Mesenchymal stem cell (in vitro differentiated cells and primary cell): ENCODE results near the gene BTBD7.

Experiments used
- DNase-seq: peaks from one replicate; pipeline ENCODE4 v3.0.0-alpha.2; 2013
- H2AFZ ChIP-seq: one replicate; pipeline ENCODE4 v1.6.1; 2013; ENCODE audit warnings: low read depth, mild to moderate bottlenecking, control low read depth, inconsistent platforms, low read length, moderate library complexity
- H2AK5ac ChIP-seq: 2 replicates; pipeline ENCODE4 v1.6.1; 2013; ENCODE audit warnings: low read length, moderate library complexity, mild to moderate bottlenecking, inconsistent platforms; ENCODE audit not compliant: severe bottlenecking
- H2BK120ac ChIP-seq: one replicate; pipeline ENCODE4 v1.6.1; 2013; ENCODE audit warnings: low read depth, mild to moderate bottlenecking, inconsistent platforms, low read length, moderate library complexity
- H2BK12ac ChIP-seq, 2 experiments: one replicate each; pipeline ENCODE4 v1.6.1; 2013; ENCODE audit warnings: inconsistent platforms in 2 of 2, low read length in 2 of 2, mild to moderate bottlenecking in 2 of 2, moderate library complexity in 2 of 2, control low read depth in 1 of 2
- H2BK15ac ChIP-seq: one replicate; pipeline ENCODE4 v1.6.1; 2013; ENCODE audit warnings: mild to moderate bottlenecking, low read depth, inconsistent platforms; ENCODE audit not compliant: poor library complexity, severe bottlenecking
- H2BK5ac ChIP-seq: 2 replicates; pipeline ENCODE4 v1.6.1; 2013; ENCODE audit warnings: low read depth, mild to moderate bottlenecking, low read length, control low read depth, inconsistent platforms; ENCODE audit not compliant: poor library complexity, severe bottlenecking
- H3K14ac ChIP-seq, 2 experiments: one replicate each; pipeline ENCODE4 v1.6.1; 2013; ENCODE audit warnings: inconsistent platforms in 2 of 2, low read length in 2 of 2, control low read depth in 1 of 2, mild to moderate bottlenecking in 1 of 2, moderate library complexity in 1 of 2
- H3K18ac ChIP-seq, 2 experiments: one replicate each; pipeline ENCODE4 v1.6.1; 2013; ENCODE audit warnings: inconsistent platforms in 2 of 2, low read length in 2 of 2, control low read depth in 1 of 2, low read depth in 1 of 2, mild to moderate bottlenecking in 1 of 2
- H3K23ac ChIP-seq, 2 experiments: one replicate each; pipeline ENCODE4 v1.6.1; 2013; ENCODE audit warnings: inconsistent platforms in 2 of 2, low read length in 2 of 2, mild to moderate bottlenecking in 2 of 2, moderate library complexity in 2 of 2, control low read depth in 1 of 2
- H3K27ac ChIP-seq: 2 replicates; pipeline ENCODE4 v1.5.1; 2013; ENCODE audit warnings: mild to moderate bottlenecking, moderate library complexity, low read length, control low read depth, inconsistent platforms; ENCODE audit not compliant: poor library complexity, severe bottlenecking
- H3K27me3 ChIP-seq, 2 experiments: 2 replicates each; pipeline versions ENCODE4 v1.6.1 to v1.7.0; 2013; ENCODE audit warnings: low read length in 2 of 2, mild to moderate bottlenecking in 2 of 2, moderate library complexity in 2 of 2, control low read depth in 1 of 2, inconsistent platforms in 1 of 2; ENCODE audit not compliant: control insufficient read depth in 1 of 2, insufficient read depth in 1 of 2
- H3K36me3 ChIP-seq, 2 experiments: 2 replicates each; pipeline versions ENCODE4 v1.6.1 to v1.7.0; 2013; ENCODE audit warnings: low read length in 2 of 2, control low read depth in 1 of 2, inconsistent platforms in 1 of 2, low read depth in 1 of 2, mild to moderate bottlenecking in 1 of 2; ENCODE audit not compliant: insufficient read depth in 2 of 2, control insufficient read depth in 1 of 2
- H3K4ac ChIP-seq, 2 experiments: one replicate each; pipeline ENCODE4 v1.6.1; 2013; ENCODE audit warnings: inconsistent platforms in 2 of 2, low read length in 2 of 2, mild to moderate bottlenecking in 2 of 2, moderate library complexity in 2 of 2, control low read depth in 1 of 2, low read depth in 1 of 2
- H3K4me1 ChIP-seq: 2 replicates; pipeline ENCODE4 v1.6.1; 2013; ENCODE audit warnings: low read depth, low read length, control low read depth; ENCODE audit not compliant: control insufficient read depth, insufficient read depth
- H3K4me2 ChIP-seq: 2 replicates; pipeline ENCODE4 v1.6.1; 2013; ENCODE audit warnings: low read length, mild to moderate bottlenecking, inconsistent platforms; ENCODE audit not compliant: poor library complexity, severe bottlenecking
- H3K4me3 ChIP-seq, 2 experiments: 2 replicates each; pipeline versions ENCODE4 v1.5.1 to v1.7.0; 2013; ENCODE audit warnings: low read length in 2 of 2, mild to moderate bottlenecking in 2 of 2, control low read depth in 1 of 2, low read depth in 1 of 2; ENCODE audit not compliant: insufficient read depth in 1 of 2
- H3K79me1 ChIP-seq: replicated peaks from 2 replicates; pipeline ENCODE4 v1.6.1; 2013; ENCODE audit warnings: mild to moderate bottlenecking, control low read depth, low read length, inconsistent platforms; ENCODE audit not compliant: poor library complexity, severe bottlenecking
- H3K9ac ChIP-seq: 2 replicates; pipeline ENCODE4 v1.7.0; 2013; ENCODE audit warnings: mild to moderate bottlenecking, low read length, moderate library complexity
- H3K9me3 ChIP-seq: 2 replicates; pipeline ENCODE4 v1.7.0; 2013; ENCODE audit warnings: mild to moderate bottlenecking, low read length; ENCODE audit not compliant: control insufficient read depth
- H4K8ac ChIP-seq: one replicate; pipeline ENCODE4 v1.6.1; 2013; ENCODE audit warnings: inconsistent platforms, mild to moderate bottlenecking, low read length, moderate library complexity
- H4K91ac ChIP-seq: one replicate; pipeline ENCODE4 v1.6.1; 2013; ENCODE audit warnings: mild to moderate bottlenecking, low read length, inconsistent platforms
- WGBS: methylation state at CpG from one replicate; pipeline ENCODE4 v1.1.7; 2013; ENCODE audit warnings: mixed read lengths; 5-methylcytosine and 5-hydroxymethylcytosine counted together

Gene BTBD7

DNA sequence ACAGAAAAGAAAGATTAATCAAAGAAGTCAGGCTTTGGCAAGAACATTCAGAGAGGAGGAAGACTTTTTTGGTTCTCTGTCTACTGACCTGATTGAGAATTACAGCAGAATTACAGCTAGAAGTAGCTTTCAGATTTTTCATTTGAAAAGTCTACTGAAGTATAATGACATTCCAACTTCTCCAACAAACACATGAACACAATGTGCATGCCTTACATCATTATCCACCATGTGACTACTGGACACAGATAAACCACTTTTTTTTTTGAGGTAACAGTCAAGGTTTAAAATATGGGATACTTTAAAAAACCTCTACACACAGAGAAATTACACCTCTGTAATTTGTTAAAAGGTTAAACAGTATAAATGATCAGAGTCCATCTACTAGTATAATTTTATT is 12.3 kb downstream of the BTBD7 start:
- H2BK5ac ChIP-seq: no peak overlapping the region
- no peak overlapping the region for H4K91ac ChIP-seq
- H2BK12ac ChIP-seq: no peak overlapping the region
- H3K23ac ChIP-seq: no peak overlapping the region
- no peaks in the 10 kb centered on the region for H3K9me3 ChIP-seq
- no peak overlapping the region for H3K4me3 ChIP-seq
- H3K9ac ChIP-seq: no peak overlapping the region
- H3K4ac ChIP-seq: no peak overlapping the region
- no peaks in the 10 kb centered on the region for H3K79me1 ChIP-seq
- H3K27ac ChIP-seq: peak overlapping the region; percentile 58
- no peak overlapping the region for H3K14ac ChIP-seq
- H3K36me3 ChIP-seq: peaks cover 0 to 6% of the 10 kb centered on the region in 2 experiments
- H3K18ac ChIP-seq: no peak overlapping the region
- H3K4me2 ChIP-seq: no peak overlapping the region
- no peak overlapping the region for H2BK15ac ChIP-seq
- H3K27me3 ChIP-seq: no peaks in the 10 kb centered on the region
- H2BK120ac ChIP-seq: no peak overlapping the region
- H3K4me1 ChIP-seq: peaks cover 9% of the 10 kb centered on the region
- DNase-seq: no peak
- no peak overlapping the region for H4K8ac ChIP-seq
- no peak overlapping the region for H2AFZ ChIP-seq
- peak overlapping the region; percentile 73 for H2AK5ac ChIP-seq

DNA sequence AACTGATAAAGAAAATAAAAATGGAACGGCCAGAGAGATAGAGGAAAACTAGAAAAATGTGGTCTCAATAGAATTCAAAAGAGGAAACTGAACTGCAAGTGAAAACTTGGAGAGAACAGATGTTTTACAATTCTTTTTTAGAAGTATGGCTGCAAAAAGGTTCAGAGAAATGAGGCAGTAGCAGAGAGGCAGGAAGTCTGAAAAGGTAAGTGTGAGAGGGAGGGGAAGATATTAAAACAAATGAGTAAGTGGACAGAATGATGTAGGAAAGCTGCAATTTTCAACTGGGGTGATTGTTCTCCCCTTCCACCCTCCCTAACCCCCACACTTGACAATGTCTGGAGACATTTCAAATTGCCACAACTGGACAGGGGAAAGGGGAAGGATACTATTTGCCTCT is 12.9 kb downstream of the BTBD7 start:
- no peak overlapping the region for H2BK15ac ChIP-seq
- no peak overlapping the region for H3K4me2 ChIP-seq
- peaks cover 0 to 6% of the 10 kb centered on the region in 2 experiments for H3K36me3 ChIP-seq
- no peak overlapping the region for H3K4me3 ChIP-seq
- no peak overlapping the region for H3K18ac ChIP-seq
- no peak overlapping the region for H3K23ac ChIP-seq
- H2AFZ ChIP-seq: no peak overlapping the region
- H3K9me3 ChIP-seq: no peaks in the 10 kb centered on the region
- no peak for DNase-seq
- no peaks in the 10 kb centered on the region for H3K79me1 ChIP-seq
- peak overlapping the region; percentile 45 for H4K91ac ChIP-seq
- no peak overlapping the region for H2BK12ac ChIP-seq
- H3K27me3 ChIP-seq: no peaks in the 10 kb centered on the region
- H3K4ac ChIP-seq: no peak overlapping the region
- H3K14ac ChIP-seq: no peak overlapping the region
- H2BK120ac ChIP-seq: no peak overlapping the region
- peak overlapping the region; percentile 30 for H3K9ac ChIP-seq
- peaks cover 9% of the 10 kb centered on the region for H3K4me1 ChIP-seq
- H3K27ac ChIP-seq: peak overlapping the region; percentile 58
- peak overlapping the region; percentile 73 for H2AK5ac ChIP-seq
- H4K8ac ChIP-seq: no peak overlapping the region
- peak overlapping the region; percentile 22 for H2BK5ac ChIP-seq
- WGBS: 93% methylated on average over 1 of the region's 1 CpG

- Histone ChIP-seq H3K36me3 (peaks cover 0 to 2% of the 10 kb centered on the region in 2 experiments), H2BK12ac (no peak overlapping the region), H2AK5ac (no peak overlapping the region), H3K14ac (no peak overlapping the region), H2BK5ac (no peak overlapping the region), H3K4me2 (no peak overlapping the region), H3K4me3 (no peak overlapping the region), H3K23ac (no peak overlapping the region), H2BK120ac (no peak overlapping the region), H3K9ac (peak overlapping the region; percentile 30), H3K4ac (no peak overlapping the region), H3K9me3 (no peaks in the 10 kb centered on the region), H3K79me1 (no peaks in the 10 kb centered on the region), H4K91ac (no peak overlapping the region), H2BK15ac (no peak overlapping the region), H4K8ac (no peak overlapping the region), H3K4me1 (peaks cover 9% of the 10 kb centered on the region), H3K27me3 (no peaks in the 10 kb centered on the region), H2AFZ (no peak overlapping the region), H3K18ac (no peak overlapping the region), H3K27ac (peak overlapping the region; percentile 28)
- WGBS: no CpG with 5 or more reads among the region's 2 CpGs
- DNase-seq: no peak
These were observed 13.3 kb downstream of the BTBD7 start for GRCh38 chr14:93319494-93319893.

GRCh38 chr14:93318927-93319326 is 13.9 kb downstream of the BTBD7 start:
- Histone ChIP-seq H2BK15ac (no peak overlapping the region), H2BK120ac (no peak overlapping the region), H2BK5ac (no peak overlapping the region), H3K36me3 (no peaks in the 10 kb centered on the region), H2AFZ (no peak overlapping the region), H4K8ac (no peak overlapping the region), H3K9me3 (no peaks in the 10 kb centered on the region), H4K91ac (no peak overlapping the region), H3K27ac (peak overlapping the region; percentile 98), H3K4me2 (peak overlapping the region; percentile 74), H3K79me1 (no peaks in the 10 kb centered on the region), H3K4ac (peak overlapping the region in 1 of 2 experiments; percentile 67), H3K4me1 (peaks cover 9% of the 10 kb centered on the region), H2BK12ac (no peak overlapping the region), H3K4me3 (no peak overlapping the region), H3K18ac (peak overlapping the region in 1 of 2 experiments; percentile 73), H2AK5ac (no peak overlapping the region), H3K23ac (no peak overlapping the region), H3K27me3 (no peaks in the 10 kb centered on the region), H3K9ac (peak overlapping the region; percentile 30), H3K14ac (no peak overlapping the region)
- peak; percentile 72 for DNase-seq
- WGBS: 58% methylated on average over 5 of the region's 5 CpGs
